ENCODE measurements around the gene SPOCK1. TPM values are rescaled to one million over a fixed set of nuclear protein-coding genes. Genes with fewer than 3 reads are reported as not detected.
A peak's percentile ranks its signal among the peaks of the same experiment; 100 is the strongest.

SPOCK1 gene
- total RNA-seq, 2 donors from 2014 or later = 2.1 to 8.5 TPM

GRCh38 chr5:137085206-137085605, 413.9 kb downstream of the SPOCK1 start:
- no peaks in the 10 kb centered on the region for H3K36me3 ChIP-seq
- H3K9ac ChIP-seq (ENCODE audit: low read depth in 2 of 2, low read length in 2 of 2) = no peak overlapping the region
- no peaks in the 10 kb centered on the region for H3K4me1 ChIP-seq
- H3K27me3 ChIP-seq = no peaks in the 10 kb centered on the region
- H3K27ac ChIP-seq = no peak overlapping the region
- H3K9me3 ChIP-seq = no peaks in the 10 kb centered on the region
- TF ChIP-seq CTCF (IDR thresholded peaks at IDR 0.05) = no peak
- intact Hi-C loops (cut with DNase I) = no loop called here
- DNase-seq = no peak
- H3K4me3 ChIP-seq = no peak overlapping the region

- no peak for TF ChIP-seq CTCF (IDR thresholded peaks at IDR 0.05)
- no peak overlapping the region for H3K9ac ChIP-seq (ENCODE audit: low read depth in 2 of 2, low read length in 2 of 2)
- no peaks in the 10 kb centered on the region for H3K27me3 ChIP-seq
- no peak overlapping the region for H3K4me3 ChIP-seq
- intact Hi-C loops (cut with DNase I) = no loop called here
- H3K27ac ChIP-seq = no peak overlapping the region
- no peaks in the 10 kb centered on the region for H3K9me3 ChIP-seq
- H3K36me3 ChIP-seq = no peaks in the 10 kb centered on the region
- no peaks in the 10 kb centered on the region for H3K4me1 ChIP-seq
- DNase-seq = no peak
Observed at GRCh38 chr5:137084016-137084415, 415.1 kb downstream of the SPOCK1 start.

GRCh38 chr5:137082951-137083350, 416.2 kb downstream of the SPOCK1 start:
- intact Hi-C loops (cut with DNase I) = no loop called here
- no peak overlapping the region for H3K27ac ChIP-seq
- H3K4me3 ChIP-seq = no peak overlapping the region
- H3K36me3 ChIP-seq = no peaks in the 10 kb centered on the region
- DNase-seq = no peak
- no peak overlapping the region for H3K9ac ChIP-seq (ENCODE audit: low read depth in 2 of 2, low read length in 2 of 2)
- no peaks in the 10 kb centered on the region for H3K4me1 ChIP-seq
- H3K27me3 ChIP-seq = no peaks in the 10 kb centered on the region
- TF ChIP-seq CTCF (IDR thresholded peaks at IDR 0.05) = no peak
- H3K9me3 ChIP-seq = no peaks in the 10 kb centered on the region

GRCh38 chr5:137078171-137078665, 420.9 kb downstream of the SPOCK1 start:
- intact Hi-C loops (cut with DNase I) = no loop called here
- TF ChIP-seq CTCF (IDR thresholded peaks at IDR 0.05) = no peak

GRCh38 chr5:137075163-137075970, 423.8 kb downstream of the SPOCK1 start:
- TF ChIP-seq CTCF (IDR thresholded peaks at IDR 0.05) = peak; percentile 61
- Histone ChIP-seq H3K27me3 (no peaks in the 10 kb centered on the region), H3K4me3 (no peak overlapping the region), H3K9me3 (no peaks in the 10 kb centered on the region), H3K4me1 (no peaks in the 10 kb centered on the region), H3K9ac (ENCODE audit: low read depth in 2 of 2, low read length in 2 of 2) (no peak overlapping the region), H3K36me3 (no peaks in the 10 kb centered on the region), H3K27ac (no peak overlapping the region)
- peak; percentile 82 for DNase-seq
- intact Hi-C loops (cut with DNase I) = no loop called here

More at GRCh38 chr5:137078171-137078665, 420.9 kb downstream of the SPOCK1 start:
- Histone ChIP-seq H3K9ac (ENCODE audit: low read depth in 2 of 2, low read length in 2 of 2) (no peak overlapping the region), H3K4me1 (no peaks in the 10 kb centered on the region), H3K9me3 (no peaks in the 10 kb centered on the region), H3K27me3 (no peaks in the 10 kb centered on the region), H3K4me3 (no peak overlapping the region), H3K27ac (no peak overlapping the region), H3K36me3 (no peaks in the 10 kb centered on the region)
- no peak for DNase-seq
